HepG2 (cell line): ENCODE data around the gene APC2. TPM values are rescaled to one million over a fixed set of nuclear protein-coding genes. Genes with fewer than 3 reads are reported as not detected.

Experiments
- ATF7-NPFF ChIP-seq: sonication (generic); formaldehyde crosslinking; IDR thresholded peaks from 2 replicates; pipeline ENCODE4 v1.8.1; 2023; ENCODE audit warnings: mild to moderate bottlenecking, low read depth, missing genetic modification reagents, moderate library complexity
- ELF3 ChIP-seq: IDR thresholded peaks from 2 replicates; pipeline ENCODE4 v1.6.1; 2016; ENCODE audit warnings: missing genetic modification reagents, missing compliant biosample characterization
- FOXK2 ChIP-seq: fragments of 450-650 bp; IDR thresholded peaks from 2 replicates; pipeline ENCODE4 v1.6.1; 2016
- KLF9 ChIP-seq: IDR thresholded peaks from 2 replicates; pipeline ENCODE4 v1.6.1; 2016; ENCODE audit warnings: low read depth
- NAIF1 ChIP-seq: sonication (generic); formaldehyde crosslinking; IDR thresholded peaks from 2 replicates; pipeline ENCODE4 v1.5.0; 2020; ENCODE audit warnings: mild to moderate bottlenecking, missing genetic modification reagents, borderline replicate concordance
- TBX2 ChIP-seq: sonication (generic); formaldehyde crosslinking; IDR thresholded peaks from 2 replicates; pipeline ENCODE4 v1.5.0; 2020; ENCODE audit warnings: missing genetic modification reagents, mild to moderate bottlenecking, borderline replicate concordance
- ZBED4 ChIP-seq: sonication (generic); formaldehyde crosslinking; IDR thresholded peaks from 2 replicates; pipeline ENCODE4 v1.4.0; 2020; ENCODE audit warnings: missing genetic modification reagents, borderline replicate concordance
- ZNF549 ChIP-seq: sonication (generic); formaldehyde crosslinking; IDR thresholded peaks from 2 replicates; pipeline ENCODE4 v1.5.0; 2020; ENCODE audit warnings: missing genetic modification reagents
- ZNF768 ChIP-seq: sonication (generic); formaldehyde crosslinking; IDR thresholded peaks from 2 replicates; pipeline ENCODE4 v1.4.0; 2020; ENCODE audit warnings: missing genetic modification reagents
- polyA plus RNA-seq, 8 experiments: library from polyadenylated mRNA; depleted of rRNA in 3 of 8; stranded (reverse) in 7 of 8; unstranded in 1 of 8; fragments of >200 nt; fragmentation: Illumina TruSeq in 4 of 8; extraction: Trizol in 4 of 8; gene quantifications; 2 replicates each; pipeline versions ENCODE4 v1.2.1 to v1.2.3, GENCODE V29; 2011 to 2016; ENCODE audit warnings: low read depth in 4 of 8, missing spikeins in 1 of 8, mixed read lengths in 1 of 8; ENCODE audit not compliant: insufficient read depth in 1 of 8
- total RNA-seq, 5 experiments: library from RNA; depleted of rRNA; stranded (reverse); fragments of >200 nt; fragmentation: Illumina TruSeq; extraction: Trizol; gene quantifications; 2 replicates each; pipeline ENCODE4 v1.2.3, GENCODE V29; 2016; ENCODE audit warnings: low read depth in 1 of 5
- TF ChIP-seq, protein P1 (sequence below): sonication (generic); formaldehyde crosslinking; IDR thresholded peaks from 2 replicates; pipeline ENCODE4 v1.5.0; 2020; ENCODE audit warnings: mild to moderate bottlenecking, missing genetic modification reagents, borderline replicate concordance
- TF ChIP-seq, protein P2 (sequence below): conservative IDR thresholded peaks from 2 replicates; pipeline ENCODE4 v1.6.1; 2018; ENCODE audit warnings: missing genetic modification reagents

APC2 gene
- total and polyA plus RNA-seq, 2 of the 13 experiments (the other 11 are each of a cell fraction or from before 2014, with no cell fraction given), result 0.08 to 0.22 TPM

DNA sequence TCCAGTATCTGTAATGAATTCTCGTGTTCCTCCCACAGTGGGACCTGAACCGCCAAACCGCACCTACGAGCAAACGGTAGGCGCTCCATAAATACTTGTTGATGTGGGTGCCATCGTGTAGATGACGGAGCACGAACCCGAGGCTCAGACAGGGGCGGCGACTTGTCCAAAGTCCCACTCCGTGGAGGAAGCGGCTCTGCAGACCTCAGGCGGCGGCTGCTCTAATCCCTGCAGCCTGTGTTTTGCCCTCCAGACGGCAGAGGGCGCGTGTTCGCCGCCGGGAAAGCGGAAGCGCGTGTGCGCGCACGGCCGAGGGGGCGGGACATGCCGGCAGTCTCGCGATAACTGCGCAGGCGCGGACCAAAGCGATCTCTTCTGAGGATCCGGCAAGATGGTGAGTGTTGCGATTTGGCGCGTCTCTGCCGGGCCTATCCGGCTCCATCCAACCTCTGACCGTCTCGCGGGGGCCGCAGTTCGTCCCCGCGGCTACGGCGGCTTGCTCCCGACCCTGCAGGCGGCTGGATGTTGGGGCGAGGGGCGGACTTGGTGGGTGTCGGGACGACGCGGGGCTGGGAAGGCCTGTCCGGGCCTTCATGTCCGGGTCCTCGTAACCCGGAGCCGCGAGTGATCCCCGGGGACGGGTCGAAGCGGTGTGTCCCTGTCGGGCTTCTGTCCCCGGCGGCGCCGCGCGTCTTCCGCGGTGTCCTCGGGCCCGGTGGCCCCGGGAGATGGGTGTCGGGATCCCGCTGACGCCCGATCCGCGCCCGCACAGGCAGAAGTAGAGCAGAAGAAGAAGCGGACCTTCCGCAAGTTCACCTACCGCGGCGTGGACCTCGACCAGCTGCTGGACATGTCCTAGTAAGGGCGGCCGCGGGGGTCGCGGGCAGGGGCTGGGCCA, 11.6 kb upstream of the APC2 start, which contains the start of gene RPS15 (continued):
- TF ChIP-seq ATF7-NPFF (CRISPR knock-in tag) (peak; percentile 94), ZNF768 (CRISPR knock-in tag) (peak; percentile 80), ELF3 (CRISPR knock-in tag) (peak; percentile 97), FOXK2 (peak; percentile 60; the same call in 1 of the 2 replicates), TBX2 (CRISPR knock-in tag) (peak; percentile 93), ZBED4 (CRISPR knock-in tag) (peak; percentile 45; the same call in 1 of the 2 replicates), NAIF1 (CRISPR knock-in tag) (peak; percentile 76), KLF9 (no peak), ZNF549 (peak; percentile 89; the same call in 1 of the 2 replicates)
- TF ChIP-seq, protein P1, sequence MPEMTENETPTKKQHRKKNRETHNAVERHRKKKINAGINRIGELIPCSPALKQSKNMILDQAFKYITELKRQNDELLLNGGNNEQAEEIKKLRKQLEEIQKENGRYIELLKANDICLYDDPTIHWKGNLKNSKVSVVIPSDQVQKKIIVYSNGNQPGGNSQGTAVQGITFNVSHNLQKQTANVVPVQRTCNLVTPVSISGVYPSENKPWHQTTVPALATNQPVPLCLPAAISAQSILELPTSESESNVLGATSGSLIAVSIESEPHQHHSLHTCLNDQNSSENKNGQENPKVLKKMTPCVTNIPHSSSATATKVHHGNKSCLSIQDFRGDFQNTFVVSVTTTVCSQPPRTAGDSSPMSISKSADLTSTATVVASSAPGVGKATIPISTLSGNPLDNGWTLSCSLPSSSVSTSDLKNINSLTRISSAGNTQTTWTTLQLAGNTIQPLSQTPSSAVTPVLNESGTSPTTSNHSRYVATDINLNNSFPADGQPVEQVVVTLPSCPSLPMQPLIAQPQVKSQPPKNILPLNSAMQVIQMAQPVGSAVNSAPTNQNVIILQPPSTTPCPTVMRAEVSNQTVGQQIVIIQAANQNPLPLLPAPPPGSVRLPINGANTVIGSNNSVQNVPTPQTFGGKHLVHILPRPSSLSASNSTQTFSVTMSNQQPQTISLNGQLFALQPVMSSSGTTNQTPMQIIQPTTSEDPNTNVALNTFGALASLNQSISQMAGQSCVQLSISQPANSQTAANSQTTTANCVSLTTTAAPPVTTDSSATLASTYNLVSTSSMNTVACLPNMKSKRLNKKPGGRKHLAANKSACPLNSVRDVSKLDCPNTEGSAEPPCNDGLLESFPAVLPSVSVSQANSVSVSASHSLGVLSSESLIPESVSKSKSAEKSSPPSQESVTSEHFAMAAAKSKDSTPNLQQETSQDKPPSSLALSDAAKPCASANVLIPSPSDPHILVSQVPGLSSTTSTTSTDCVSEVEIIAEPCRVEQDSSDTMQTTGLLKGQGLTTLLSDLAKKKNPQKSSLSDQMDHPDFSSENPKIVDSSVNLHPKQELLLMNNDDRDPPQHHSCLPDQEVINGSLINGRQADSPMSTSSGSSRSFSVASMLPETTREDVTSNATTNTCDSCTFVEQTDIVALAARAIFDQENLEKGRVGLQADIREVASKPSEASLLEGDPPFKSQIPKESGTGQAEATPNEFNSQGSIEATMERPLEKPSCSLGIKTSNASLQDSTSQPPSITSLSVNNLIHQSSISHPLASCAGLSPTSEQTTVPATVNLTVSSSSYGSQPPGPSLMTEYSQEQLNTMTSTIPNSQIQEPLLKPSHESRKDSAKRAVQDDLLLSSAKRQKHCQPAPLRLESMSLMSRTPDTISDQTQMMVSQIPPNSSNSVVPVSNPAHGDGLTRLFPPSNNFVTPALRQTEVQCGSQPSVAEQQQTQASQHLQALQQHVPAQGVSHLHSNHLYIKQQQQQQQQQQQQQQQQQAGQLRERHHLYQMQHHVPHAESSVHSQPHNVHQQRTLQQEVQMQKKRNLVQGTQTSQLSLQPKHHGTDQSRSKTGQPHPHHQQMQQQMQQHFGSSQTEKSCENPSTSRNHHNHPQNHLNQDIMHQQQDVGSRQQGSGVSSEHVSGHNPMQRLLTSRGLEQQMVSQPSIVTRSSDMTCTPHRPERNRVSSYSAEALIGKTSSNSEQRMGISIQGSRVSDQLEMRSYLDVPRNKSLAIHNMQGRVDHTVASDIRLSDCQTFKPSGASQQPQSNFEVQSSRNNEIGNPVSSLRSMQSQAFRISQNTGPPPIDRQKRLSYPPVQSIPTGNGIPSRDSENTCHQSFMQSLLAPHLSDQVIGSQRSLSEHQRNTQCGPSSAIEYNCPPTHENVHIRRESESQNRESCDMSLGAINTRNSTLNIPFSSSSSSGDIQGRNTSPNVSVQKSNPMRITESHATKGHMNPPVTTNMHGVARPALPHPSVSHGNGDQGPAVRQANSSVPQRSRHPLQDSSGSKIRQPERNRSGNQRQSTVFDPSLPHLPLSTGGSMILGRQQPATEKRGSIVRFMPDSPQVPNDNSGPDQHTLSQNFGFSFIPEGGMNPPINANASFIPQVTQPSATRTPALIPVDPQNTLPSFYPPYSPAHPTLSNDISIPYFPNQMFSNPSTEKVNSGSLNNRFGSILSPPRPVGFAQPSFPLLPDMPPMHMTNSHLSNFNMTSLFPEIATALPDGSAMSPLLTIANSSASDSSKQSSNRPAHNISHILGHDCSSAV (CRISPR knock-in tag), result 0 out of 2 replicates have a peak, but pooled peaks have one; percentile 93
- TF ChIP-seq, protein P2, sequence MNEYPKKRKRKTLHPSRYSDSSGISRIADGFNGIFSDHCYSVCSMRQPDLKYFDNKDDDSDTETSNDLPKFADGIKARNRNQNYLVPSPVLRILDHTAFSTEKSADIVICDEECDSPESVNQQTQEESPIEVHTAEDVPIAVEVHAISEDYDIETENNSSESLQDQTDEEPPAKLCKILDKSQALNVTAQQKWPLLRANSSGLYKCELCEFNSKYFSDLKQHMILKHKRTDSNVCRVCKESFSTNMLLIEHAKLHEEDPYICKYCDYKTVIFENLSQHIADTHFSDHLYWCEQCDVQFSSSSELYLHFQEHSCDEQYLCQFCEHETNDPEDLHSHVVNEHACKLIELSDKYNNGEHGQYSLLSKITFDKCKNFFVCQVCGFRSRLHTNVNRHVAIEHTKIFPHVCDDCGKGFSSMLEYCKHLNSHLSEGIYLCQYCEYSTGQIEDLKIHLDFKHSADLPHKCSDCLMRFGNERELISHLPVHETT, result peak; percentile 95
